Mesenchymal stem cell (in vitro differentiated cells and primary cell): ENCODE measurements around the gene MTMR1.

Source experiments
- DNase-seq: peaks from one replicate; pipeline ENCODE4 v3.0.0-alpha.2; 2013
- H2AFZ ChIP-seq: one replicate; pipeline ENCODE4 v1.6.1; 2013; ENCODE audit warnings: low read depth, mild to moderate bottlenecking, control low read depth, inconsistent platforms, low read length, moderate library complexity
- H2AK5ac ChIP-seq: 2 replicates; pipeline ENCODE4 v1.6.1; 2013; ENCODE audit warnings: low read length, moderate library complexity, mild to moderate bottlenecking, inconsistent platforms; ENCODE audit not compliant: severe bottlenecking
- H2BK120ac ChIP-seq: one replicate; pipeline ENCODE4 v1.6.1; 2013; ENCODE audit warnings: low read depth, mild to moderate bottlenecking, inconsistent platforms, low read length, moderate library complexity
- H2BK12ac ChIP-seq, 2 experiments: one replicate each; pipeline ENCODE4 v1.6.1; 2013; ENCODE audit warnings: inconsistent platforms in 2 of 2, low read length in 2 of 2, mild to moderate bottlenecking in 2 of 2, moderate library complexity in 2 of 2, control low read depth in 1 of 2
- H2BK15ac ChIP-seq: one replicate; pipeline ENCODE4 v1.6.1; 2013; ENCODE audit warnings: mild to moderate bottlenecking, low read depth, inconsistent platforms; ENCODE audit not compliant: poor library complexity, severe bottlenecking
- H2BK5ac ChIP-seq: 2 replicates; pipeline ENCODE4 v1.6.1; 2013; ENCODE audit warnings: low read depth, mild to moderate bottlenecking, low read length, control low read depth, inconsistent platforms; ENCODE audit not compliant: poor library complexity, severe bottlenecking
- H3K14ac ChIP-seq, 2 experiments: one replicate each; pipeline ENCODE4 v1.6.1; 2013; ENCODE audit warnings: inconsistent platforms in 2 of 2, low read length in 2 of 2, control low read depth in 1 of 2, mild to moderate bottlenecking in 1 of 2, moderate library complexity in 1 of 2
- H3K18ac ChIP-seq, 2 experiments: one replicate each; pipeline ENCODE4 v1.6.1; 2013; ENCODE audit warnings: inconsistent platforms in 2 of 2, low read length in 2 of 2, control low read depth in 1 of 2, low read depth in 1 of 2, mild to moderate bottlenecking in 1 of 2
- H3K23ac ChIP-seq, 2 experiments: one replicate each; pipeline ENCODE4 v1.6.1; 2013; ENCODE audit warnings: inconsistent platforms in 2 of 2, low read length in 2 of 2, mild to moderate bottlenecking in 2 of 2, moderate library complexity in 2 of 2, control low read depth in 1 of 2
- H3K27ac ChIP-seq: 2 replicates; pipeline ENCODE4 v1.5.1; 2013; ENCODE audit warnings: mild to moderate bottlenecking, moderate library complexity, low read length, control low read depth, inconsistent platforms; ENCODE audit not compliant: poor library complexity, severe bottlenecking
- H3K27me3 ChIP-seq, 2 experiments: 2 replicates each; pipeline versions ENCODE4 v1.6.1 to v1.7.0; 2013; ENCODE audit warnings: low read length in 2 of 2, mild to moderate bottlenecking in 2 of 2, moderate library complexity in 2 of 2, control low read depth in 1 of 2, inconsistent platforms in 1 of 2; ENCODE audit not compliant: control insufficient read depth in 1 of 2, insufficient read depth in 1 of 2
- H3K36me3 ChIP-seq, 2 experiments: 2 replicates each; pipeline versions ENCODE4 v1.6.1 to v1.7.0; 2013; ENCODE audit warnings: low read length in 2 of 2, control low read depth in 1 of 2, inconsistent platforms in 1 of 2, low read depth in 1 of 2, mild to moderate bottlenecking in 1 of 2; ENCODE audit not compliant: insufficient read depth in 2 of 2, control insufficient read depth in 1 of 2
- H3K4ac ChIP-seq, 2 experiments: one replicate each; pipeline ENCODE4 v1.6.1; 2013; ENCODE audit warnings: inconsistent platforms in 2 of 2, low read length in 2 of 2, mild to moderate bottlenecking in 2 of 2, moderate library complexity in 2 of 2, control low read depth in 1 of 2, low read depth in 1 of 2
- H3K4me1 ChIP-seq: 2 replicates; pipeline ENCODE4 v1.6.1; 2013; ENCODE audit warnings: low read depth, low read length, control low read depth; ENCODE audit not compliant: control insufficient read depth, insufficient read depth
- H3K4me2 ChIP-seq: 2 replicates; pipeline ENCODE4 v1.6.1; 2013; ENCODE audit warnings: low read length, mild to moderate bottlenecking, inconsistent platforms; ENCODE audit not compliant: poor library complexity, severe bottlenecking
- H3K4me3 ChIP-seq, 2 experiments: 2 replicates each; pipeline versions ENCODE4 v1.5.1 to v1.7.0; 2013; ENCODE audit warnings: low read length in 2 of 2, mild to moderate bottlenecking in 2 of 2, control low read depth in 1 of 2, low read depth in 1 of 2; ENCODE audit not compliant: insufficient read depth in 1 of 2
- H3K79me1 ChIP-seq: replicated peaks from 2 replicates; pipeline ENCODE4 v1.6.1; 2013; ENCODE audit warnings: mild to moderate bottlenecking, control low read depth, low read length, inconsistent platforms; ENCODE audit not compliant: poor library complexity, severe bottlenecking
- H3K9ac ChIP-seq: 2 replicates; pipeline ENCODE4 v1.7.0; 2013; ENCODE audit warnings: mild to moderate bottlenecking, low read length, moderate library complexity
- H3K9me3 ChIP-seq: 2 replicates; pipeline ENCODE4 v1.7.0; 2013; ENCODE audit warnings: mild to moderate bottlenecking, low read length; ENCODE audit not compliant: control insufficient read depth
- H4K8ac ChIP-seq: one replicate; pipeline ENCODE4 v1.6.1; 2013; ENCODE audit warnings: inconsistent platforms, mild to moderate bottlenecking, low read length, moderate library complexity
- H4K91ac ChIP-seq: one replicate; pipeline ENCODE4 v1.6.1; 2013; ENCODE audit warnings: mild to moderate bottlenecking, low read length, inconsistent platforms
- WGBS: methylation state at CpG from one replicate; pipeline ENCODE4 v1.1.7; 2013; ENCODE audit warnings: mixed read lengths; 5-methylcytosine and 5-hydroxymethylcytosine counted together

The MTMR1 gene

DNA sequence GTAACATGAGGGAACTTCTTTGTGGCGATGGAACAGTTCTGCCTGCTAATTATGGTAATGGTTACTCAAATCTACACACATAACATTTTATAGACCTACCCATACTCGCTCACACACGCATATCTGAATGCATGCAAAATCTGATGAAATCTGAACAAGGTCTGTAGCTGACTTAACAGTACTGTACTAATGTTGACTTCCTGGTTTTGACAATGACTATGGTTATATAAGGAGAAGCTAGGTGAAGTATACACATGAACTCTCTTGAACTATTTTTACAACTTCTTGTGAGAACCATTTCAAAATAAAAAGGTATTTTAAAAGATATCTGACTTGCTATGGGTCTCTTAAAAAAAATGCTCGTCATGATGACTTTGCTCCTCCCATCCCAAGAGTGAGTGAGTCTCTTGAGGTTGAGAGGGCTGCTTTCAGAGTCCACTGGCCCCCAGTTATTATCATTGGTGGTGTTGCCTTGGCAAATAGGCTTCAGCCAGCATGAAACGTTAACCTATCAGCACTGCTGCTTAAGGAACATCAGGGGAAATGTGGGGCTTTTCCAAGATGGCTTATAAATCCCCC, 99.8 kb downstream of the MTMR1 start:
- Histone ChIP-seq H3K14ac (no peak overlapping the region), H3K79me1 (no peaks in the 10 kb centered on the region), H3K9me3 (peaks cover 8% of the 10 kb centered on the region), H3K4me3 (no peak overlapping the region), H2AFZ (no peak overlapping the region), H3K27ac (no peak overlapping the region), H3K18ac (no peak overlapping the region), H4K8ac (no peak overlapping the region), H2BK15ac (no peak overlapping the region), H2BK120ac (no peak overlapping the region), H3K4me1 (no peaks in the 10 kb centered on the region), H3K4ac (no peak overlapping the region), H2BK12ac (no peak overlapping the region), H2BK5ac (no peak overlapping the region), H2AK5ac (no peak overlapping the region), H3K36me3 (peaks cover 3 to 35% of the 10 kb centered on the region in 2 experiments), H3K9ac (no peak overlapping the region), H3K4me2 (no peak overlapping the region), H3K27me3 (no peaks in the 10 kb centered on the region), H4K91ac (no peak overlapping the region), H3K23ac (no peak overlapping the region)
- 100% methylated on average over 2 of the region's 5 CpGs for WGBS
- no peak for DNase-seq

- H2AK5ac ChIP-seq: no peak overlapping the region
- no peak overlapping the region for H3K27ac ChIP-seq
- no peak overlapping the region for H3K18ac ChIP-seq
- no peak overlapping the region for H3K9ac ChIP-seq
- no peak overlapping the region for H3K4me2 ChIP-seq
- 94% methylated on average over 2 of the region's 2 CpGs for WGBS
- H2AFZ ChIP-seq: no peak overlapping the region
- H3K36me3 ChIP-seq: no peaks in the 10 kb centered on the region
- no peaks in the 10 kb centered on the region for H3K4me1 ChIP-seq
- H4K8ac ChIP-seq: no peak overlapping the region
- DNase-seq: peak; percentile 12
- H3K79me1 ChIP-seq: peaks cover 1% of the 10 kb centered on the region
- H3K9me3 ChIP-seq: no peaks in the 10 kb centered on the region
- no peak overlapping the region for H3K4me3 ChIP-seq
- no peak overlapping the region for H2BK5ac ChIP-seq
- no peak overlapping the region for H3K4ac ChIP-seq
- H3K27me3 ChIP-seq: no peaks in the 10 kb centered on the region
- H4K91ac ChIP-seq: no peak overlapping the region
- H2BK15ac ChIP-seq: no peak overlapping the region
- no peak overlapping the region for H2BK12ac ChIP-seq
- no peak overlapping the region for H2BK120ac ChIP-seq
- H3K14ac ChIP-seq: no peak overlapping the region
- no peak overlapping the region for H3K23ac ChIP-seq
These were observed 112.5 kb downstream of the MTMR1 start for GRCh38 chrX:150805736-150806135.

DNA sequence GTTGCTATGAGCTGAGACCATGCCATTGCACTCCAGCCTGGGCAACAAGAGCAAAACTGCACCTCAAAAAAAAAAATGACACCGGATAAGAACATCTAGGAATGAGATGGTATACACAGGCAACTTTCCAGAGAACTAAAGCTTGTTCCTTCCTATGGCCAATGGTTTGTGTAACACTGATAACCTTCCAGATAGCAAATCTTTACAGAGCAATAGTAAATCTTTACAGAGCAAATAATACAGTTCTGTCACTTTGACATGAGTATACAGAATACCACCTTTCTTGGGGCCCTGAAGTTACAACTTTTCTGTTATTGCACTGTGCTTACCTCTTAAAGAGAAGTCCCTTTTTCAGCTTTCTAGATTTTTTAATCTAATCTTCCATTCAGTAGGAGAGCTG, 113.6 kb downstream of the MTMR1 start:
- Histone ChIP-seq H3K27ac (no peak overlapping the region), H2BK12ac (no peak overlapping the region), H3K4me2 (no peak overlapping the region), H3K27me3 (no peaks in the 10 kb centered on the region), H3K18ac (no peak overlapping the region), H2AK5ac (no peak overlapping the region), H3K79me1 (peaks cover 1% of the 10 kb centered on the region), H3K9me3 (no peaks in the 10 kb centered on the region), H3K23ac (no peak overlapping the region), H2AFZ (no peak overlapping the region), H2BK5ac (no peak overlapping the region), H3K36me3 (no peaks in the 10 kb centered on the region), H3K4ac (no peak overlapping the region), H2BK120ac (no peak overlapping the region), H4K91ac (no peak overlapping the region), H4K8ac (no peak overlapping the region), H3K9ac (no peak overlapping the region), H3K4me3 (no peak overlapping the region), H3K14ac (no peak overlapping the region), H2BK15ac (no peak overlapping the region), H3K4me1 (no peaks in the 10 kb centered on the region)
- WGBS: no CpG with 5 or more reads among the region's 1 CpG
- DNase-seq: no peak

GRCh38 chrX:150813922-150814321, 120.7 kb downstream of the MTMR1 start:
- DNase-seq: no peak
- no peaks in the 10 kb centered on the region for H3K4me1 ChIP-seq
- no peak overlapping the region for H2BK120ac ChIP-seq
- no peak overlapping the region for H3K23ac ChIP-seq
- H4K8ac ChIP-seq: no peak overlapping the region
- H3K9me3 ChIP-seq: no peaks in the 10 kb centered on the region
- no peak overlapping the region for H2AFZ ChIP-seq
- no peak overlapping the region for H3K27ac ChIP-seq
- no peak overlapping the region for H2BK5ac ChIP-seq
- no peak overlapping the region for H2BK12ac ChIP-seq
- H3K4me3 ChIP-seq: no peak overlapping the region
- no peak overlapping the region for H3K14ac ChIP-seq
- H3K36me3 ChIP-seq: no peaks in the 10 kb centered on the region
- no peak overlapping the region for H4K91ac ChIP-seq
- H3K4me2 ChIP-seq: no peak overlapping the region
- peaks cover 2% of the 10 kb centered on the region for H3K79me1 ChIP-seq
- no peak overlapping the region for H2AK5ac ChIP-seq
- H3K18ac ChIP-seq: no peak overlapping the region
- WGBS: 85% methylated on average over 5 of the region's 5 CpGs
- H3K4ac ChIP-seq: no peak overlapping the region
- H3K9ac ChIP-seq: peak overlapping the region; percentile 38
- no peak overlapping the region for H2BK15ac ChIP-seq
- no peaks in the 10 kb centered on the region for H3K27me3 ChIP-seq
